Progenitor cell of endocrine pancreas (in vitro differentiated cells): ENCODE results near the gene NRG2. TPM values are rescaled to one million over a fixed set of nuclear protein-coding genes. Genes with fewer than 3 reads are reported as not detected.

Source experiments
- DNase-seq: peaks from one replicate; pipeline ENCODE4 v3.0.0; 2021; ENCODE audit warnings: low spot score; ENCODE audit not compliant: unreplicated experiment
- H3K27ac Mint-ChIP-seq: 2 replicates; pipeline ENCODE4 v1.8.0; 2021; ENCODE audit warnings: mild to moderate bottlenecking, moderate library complexity, mixed read lengths
- H3K27me3 Mint-ChIP-seq: 2 replicates; pipeline ENCODE4 v1.8.0; 2021; ENCODE audit warnings: mixed read lengths
- H3K36me3 Mint-ChIP-seq: 2 replicates; pipeline ENCODE4 v1.8.0; 2022; ENCODE audit warnings: mixed read lengths; ENCODE audit not compliant: insufficient read depth
- H3K4me1 Mint-ChIP-seq: 2 replicates; pipeline ENCODE4 v1.8.0; 2021; ENCODE audit warnings: low read depth, mixed read lengths
- H3K4me3 Mint-ChIP-seq: 2 replicates; pipeline ENCODE4 v1.8.0; 2021; ENCODE audit warnings: low read depth, mild to moderate bottlenecking, moderate library complexity, mixed read lengths
- H3K9me3 Mint-ChIP-seq: 2 replicates; pipeline ENCODE4 v1.8.0; 2021; ENCODE audit warnings: low read depth, mixed read lengths
- total RNA-seq: library from RNA; stranded (reverse); gene quantifications from 2 replicates; pipeline ENCODE4 v1.2.1, GENCODE V29; 2021
- TF ChIP-seq, protein P1 (sequence below): fragments of 200-600 bp; sonication (generic); IDR thresholded peaks from one replicate; pipeline ENCODE4 v1.5.0; 2021; ENCODE audit warnings: antibody characterized with exemption, mild to moderate bottlenecking; ENCODE audit not compliant: unreplicated experiment

Gene NRG2
- total RNA-seq, 1 donor from 2014 or later: 5.5 TPM

DNA sequence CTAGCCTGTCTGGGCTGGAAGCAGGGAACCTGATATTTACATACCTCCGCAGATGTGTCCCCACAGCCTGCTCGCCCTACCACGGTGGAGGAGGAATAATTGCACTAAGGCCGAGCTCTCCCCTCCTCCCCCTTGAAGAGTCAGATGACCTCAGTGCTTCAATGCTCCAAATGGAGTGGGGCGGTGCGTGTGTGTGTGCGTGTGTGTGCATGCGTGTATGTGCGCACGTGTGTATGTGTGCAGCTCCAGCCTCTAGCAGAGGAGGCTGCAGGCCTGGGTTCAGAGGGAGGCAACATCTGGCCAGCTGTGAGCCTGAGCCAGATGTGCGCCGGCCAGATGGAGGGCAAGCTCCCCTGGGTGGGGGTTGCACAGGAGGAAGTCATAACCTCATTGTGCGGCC, 90.5 kb downstream of the NRG2 start:
- no peak overlapping the region for H3K4me3 Mint-ChIP-seq
- peaks cover 5% of the 10 kb centered on the region for H3K4me1 Mint-ChIP-seq
- TF ChIP-seq, protein P1, sequence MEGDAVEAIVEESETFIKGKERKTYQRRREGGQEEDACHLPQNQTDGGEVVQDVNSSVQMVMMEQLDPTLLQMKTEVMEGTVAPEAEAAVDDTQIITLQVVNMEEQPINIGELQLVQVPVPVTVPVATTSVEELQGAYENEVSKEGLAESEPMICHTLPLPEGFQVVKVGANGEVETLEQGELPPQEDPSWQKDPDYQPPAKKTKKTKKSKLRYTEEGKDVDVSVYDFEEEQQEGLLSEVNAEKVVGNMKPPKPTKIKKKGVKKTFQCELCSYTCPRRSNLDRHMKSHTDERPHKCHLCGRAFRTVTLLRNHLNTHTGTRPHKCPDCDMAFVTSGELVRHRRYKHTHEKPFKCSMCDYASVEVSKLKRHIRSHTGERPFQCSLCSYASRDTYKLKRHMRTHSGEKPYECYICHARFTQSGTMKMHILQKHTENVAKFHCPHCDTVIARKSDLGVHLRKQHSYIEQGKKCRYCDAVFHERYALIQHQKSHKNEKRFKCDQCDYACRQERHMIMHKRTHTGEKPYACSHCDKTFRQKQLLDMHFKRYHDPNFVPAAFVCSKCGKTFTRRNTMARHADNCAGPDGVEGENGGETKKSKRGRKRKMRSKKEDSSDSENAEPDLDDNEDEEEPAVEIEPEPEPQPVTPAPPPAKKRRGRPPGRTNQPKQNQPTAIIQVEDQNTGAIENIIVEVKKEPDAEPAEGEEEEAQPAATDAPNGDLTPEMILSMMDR: no peak
- no peaks in the 10 kb centered on the region for H3K36me3 Mint-ChIP-seq
- H3K27me3 Mint-ChIP-seq: peaks cover 3% of the 10 kb centered on the region
- DNase-seq: no peak
- H3K27ac Mint-ChIP-seq: no peak overlapping the region
- no peaks in the 10 kb centered on the region for H3K9me3 Mint-ChIP-seq

DNA sequence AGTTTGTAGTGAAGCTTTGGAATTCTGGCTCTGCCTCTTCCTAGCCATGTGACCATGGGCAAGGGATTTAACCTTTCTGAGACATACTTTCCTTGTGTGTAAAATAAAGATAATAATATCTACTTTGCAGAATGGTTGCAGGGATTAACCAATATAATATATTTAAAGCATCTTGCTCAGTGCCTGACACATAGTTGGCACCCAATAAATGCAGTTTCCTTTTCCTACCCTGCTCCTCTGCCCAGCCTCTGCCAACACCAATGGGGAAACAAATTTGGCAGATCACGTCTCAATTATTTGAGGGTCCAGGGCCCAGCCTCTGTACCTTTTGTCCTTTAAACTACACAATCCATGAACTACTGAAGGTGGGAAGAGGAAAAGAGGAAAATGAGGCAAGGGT, 91.1 kb downstream of the NRG2 start:
- peaks cover 3% of the 10 kb centered on the region for H3K27me3 Mint-ChIP-seq
- no peak overlapping the region for H3K4me3 Mint-ChIP-seq
- H3K9me3 Mint-ChIP-seq: no peaks in the 10 kb centered on the region
- no peak for DNase-seq
- no peak overlapping the region for H3K27ac Mint-ChIP-seq
- no peaks in the 10 kb centered on the region for H3K36me3 Mint-ChIP-seq
- peaks cover 5% of the 10 kb centered on the region for H3K4me1 Mint-ChIP-seq
- TF ChIP-seq, protein P1: no peak

- no peak for DNase-seq
- peaks cover 5% of the 10 kb centered on the region for H3K4me1 Mint-ChIP-seq
- H3K27me3 Mint-ChIP-seq: peaks cover 3% of the 10 kb centered on the region
- TF ChIP-seq, protein P1: no peak
- H3K9me3 Mint-ChIP-seq: no peaks in the 10 kb centered on the region
- no peak overlapping the region for H3K4me3 Mint-ChIP-seq
- H3K27ac Mint-ChIP-seq: no peak overlapping the region
- H3K36me3 Mint-ChIP-seq: no peaks in the 10 kb centered on the region
These were observed 91.7 kb downstream of the NRG2 start for GRCh38 chr5:139951296-139951924.

DNA sequence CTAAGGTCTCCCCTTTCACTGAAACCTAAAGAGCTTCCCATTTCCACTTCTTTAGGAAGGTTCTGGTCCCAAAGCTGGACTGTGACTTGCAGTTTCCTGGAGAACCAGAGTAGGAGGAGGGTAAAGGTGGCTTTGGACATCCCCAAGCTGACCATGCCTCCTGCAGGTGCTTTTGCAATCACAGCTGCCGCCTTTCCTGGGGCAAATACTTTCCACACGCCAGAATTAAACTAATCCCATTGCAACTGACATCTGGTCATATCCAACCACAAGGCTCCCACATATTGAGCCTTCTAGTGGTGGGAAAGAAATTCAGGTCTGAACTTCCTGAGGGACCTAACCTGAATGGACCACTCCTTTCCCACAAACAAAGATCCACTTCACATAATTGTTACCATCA, 92.7 kb downstream of the NRG2 start:
- Mint-ChIP-seq H3K4me1 (peaks cover 3% of the 10 kb centered on the region), H3K36me3 (no peaks in the 10 kb centered on the region), H3K27ac (no peak overlapping the region), H3K4me3 (no peak overlapping the region), H3K27me3 (peaks cover 3% of the 10 kb centered on the region), H3K9me3 (no peaks in the 10 kb centered on the region)
- TF ChIP-seq, protein P1: no peak
- no peak for DNase-seq

- Mint-ChIP-seq H3K4me1 (peaks cover 3% of the 10 kb centered on the region), H3K4me3 (no peak overlapping the region), H3K27me3 (peaks cover 3% of the 10 kb centered on the region), H3K9me3 (no peaks in the 10 kb centered on the region), H3K36me3 (no peaks in the 10 kb centered on the region), H3K27ac (no peak overlapping the region)
- TF ChIP-seq, protein P1: no peak
- no peak for DNase-seq
These were observed 93.4 kb downstream of the NRG2 start for GRCh38 chr5:139949710-139950109.
